ENCODE results near the gene STK40.
A peak's percentile ranks its signal among the peaks of the same experiment; 100 is the strongest.

Gene STK40

DNA sequence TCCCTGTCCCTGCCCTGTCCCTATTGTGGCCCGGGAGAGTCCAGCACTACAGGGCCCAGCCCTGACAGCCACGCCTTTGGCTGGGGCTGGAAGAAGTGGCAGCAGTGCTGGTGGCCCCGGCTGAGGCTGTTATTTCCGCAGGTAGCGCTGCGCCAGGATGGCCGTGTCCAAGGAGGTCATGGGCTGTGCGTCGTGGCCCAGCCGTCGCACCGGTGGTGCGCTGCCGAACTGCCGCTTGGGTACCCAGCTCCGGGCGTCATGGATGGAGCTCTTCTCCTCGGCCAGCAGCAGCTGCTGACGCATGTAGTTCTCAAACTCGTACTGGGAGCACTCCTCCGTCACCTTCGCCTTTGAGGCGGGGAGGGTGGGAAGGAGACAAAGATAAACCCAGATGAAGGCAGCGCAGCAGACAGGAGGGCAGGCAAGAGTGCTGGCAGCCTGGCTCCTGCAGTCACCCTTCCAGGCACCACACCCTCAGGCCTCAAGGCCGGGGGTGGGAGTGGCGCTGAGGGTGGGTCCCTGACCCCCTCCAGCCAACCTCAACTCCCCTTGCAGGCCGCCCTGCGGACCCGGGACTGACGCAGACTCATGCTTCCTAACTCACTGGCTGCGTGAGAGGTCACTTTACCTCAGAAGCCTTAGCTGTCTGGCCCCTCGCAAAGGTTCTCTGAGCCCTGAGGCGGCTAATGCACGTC lies 44.0 kb downstream of the STK40 start:
- no peak for DNase-seq

DNA sequence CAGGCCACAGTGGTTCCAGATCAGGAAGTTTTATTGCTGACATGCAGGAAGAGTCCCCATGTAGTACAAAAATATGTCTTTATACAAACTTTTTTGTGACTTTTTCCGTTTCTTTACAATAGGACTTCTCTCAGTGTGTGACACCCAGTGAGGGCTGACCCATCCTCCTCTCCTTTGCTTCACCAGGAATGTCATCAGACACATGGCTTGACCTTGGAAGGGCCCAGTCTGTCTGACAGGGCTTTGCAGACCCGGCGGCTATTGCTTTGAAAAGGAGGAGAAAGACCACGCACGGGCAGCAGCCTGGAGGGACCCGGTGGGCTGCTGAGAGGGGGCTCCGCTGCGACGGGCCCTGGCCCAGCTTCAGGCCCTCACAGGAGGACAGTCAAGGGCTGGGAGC lies 46.1 kb downstream of the STK40 start:
- no peak for DNase-seq

DNA sequence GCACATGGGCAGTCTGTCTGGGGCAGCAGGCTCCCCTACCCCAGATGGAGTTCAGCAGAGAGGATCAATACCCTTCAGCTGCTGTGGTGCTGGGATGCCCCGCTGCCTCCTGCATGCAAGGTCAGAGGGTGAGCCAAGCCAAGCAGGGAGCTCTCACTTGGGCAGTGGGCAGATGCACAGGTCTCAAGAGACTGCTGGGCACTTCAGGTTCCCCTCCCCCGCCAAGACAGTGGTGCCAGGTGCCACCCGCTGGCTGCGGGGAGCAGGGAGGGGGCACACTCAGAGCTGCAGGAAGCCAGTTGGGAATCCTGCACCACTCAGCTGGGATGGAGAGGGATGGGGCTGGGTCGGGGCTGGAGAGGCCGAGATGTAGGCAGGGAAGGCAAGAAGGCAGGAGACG lies 46.5 kb downstream of the STK40 start:
- DNase-seq = no peak

DNA sequence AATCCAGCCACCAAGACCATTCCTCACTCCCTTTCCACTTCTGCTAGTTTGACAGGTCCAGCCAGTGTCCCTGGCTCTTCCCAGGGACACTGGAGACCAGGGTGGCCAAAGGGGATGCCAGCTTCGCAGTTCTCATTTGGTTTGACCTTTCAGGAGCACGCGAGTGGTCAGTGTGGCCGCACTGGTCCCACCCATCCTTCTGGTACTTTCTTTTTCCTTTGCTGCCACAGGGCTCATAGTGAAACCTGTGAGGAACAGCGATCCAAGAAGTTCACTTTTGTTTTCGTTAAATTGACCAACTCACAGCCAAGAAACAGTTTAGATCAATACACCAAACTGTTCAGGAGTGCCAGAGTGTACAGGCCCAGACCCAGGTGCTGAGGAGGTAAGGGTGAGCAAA lies 47.9 kb downstream of the STK40 start:
- DNase-seq = no peak

DNA sequence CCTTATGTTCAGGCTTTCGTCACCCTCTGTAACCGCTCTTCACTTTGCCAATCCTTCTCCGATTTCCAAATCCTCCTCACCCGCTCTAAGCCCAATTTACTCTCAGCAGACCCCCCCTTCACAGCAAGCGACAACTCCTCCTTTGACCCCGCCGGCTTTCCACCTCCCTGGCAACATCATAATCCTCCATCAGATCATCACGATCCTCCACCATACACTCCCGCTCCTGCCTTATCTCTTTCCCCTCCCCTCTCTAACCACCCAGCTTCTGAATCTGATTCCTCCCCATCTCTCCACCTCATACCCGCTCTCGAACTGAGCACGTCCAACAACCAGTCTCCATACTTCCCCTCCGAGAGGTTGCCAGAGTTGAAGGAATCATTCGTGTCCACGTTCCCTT lies 54.8 kb downstream of the STK40 start:
- no peak for DNase-seq

- no peak for DNase-seq
Measured at GRCh38 chr1:36329817-36330216, 55.9 kb downstream of the STK40 start.

DNA sequence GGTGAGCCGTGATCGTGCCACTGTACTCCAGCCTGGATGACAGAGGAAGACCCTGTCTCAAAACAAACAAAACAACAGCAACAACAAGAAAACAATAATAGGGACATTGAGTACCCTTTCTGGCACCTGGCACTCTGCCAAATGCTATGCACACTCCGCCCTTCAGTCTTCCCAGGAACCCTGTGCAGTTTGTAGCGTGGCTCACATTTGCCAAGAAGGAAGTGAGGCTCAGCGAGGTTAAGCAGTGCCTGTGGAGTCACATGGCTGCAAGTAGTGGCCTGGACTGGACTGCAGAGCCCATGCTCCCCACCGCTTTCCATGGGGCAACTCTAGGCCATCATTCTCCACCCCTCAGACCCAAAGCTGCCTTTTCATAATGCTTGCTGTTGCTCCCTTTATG lies 57.0 kb downstream of the STK40 start:
- no peak for DNase-seq

DNA sequence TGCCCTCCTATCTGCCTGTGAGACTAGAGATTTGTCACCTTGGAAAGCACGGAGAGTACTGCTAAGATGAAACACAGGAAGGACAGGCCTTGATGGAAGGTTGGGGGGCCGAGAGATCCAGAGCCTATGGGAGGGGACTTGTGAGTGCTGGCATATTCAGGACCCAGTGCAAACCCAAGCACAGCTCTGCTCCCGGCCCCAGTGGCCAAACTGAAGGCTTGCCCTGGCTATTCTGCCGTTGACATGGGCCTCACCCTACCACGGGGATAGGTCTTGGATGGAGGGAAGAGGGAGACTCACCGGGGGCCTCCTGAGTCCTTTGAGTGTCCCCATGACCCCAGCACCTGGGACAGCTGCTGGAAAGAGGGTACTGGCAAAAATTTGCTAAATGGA lies 57.6 kb downstream of the STK40 start:
- DNase-seq = no peak

GRCh38 chr1:36327421-36328087 lies 58.2 kb downstream of the STK40 start:
- DNase-seq = no peak

- no peak for DNase-seq
Measured at GRCh38 chr1:36326499-36326898, 59.2 kb downstream of the STK40 start.

DNA sequence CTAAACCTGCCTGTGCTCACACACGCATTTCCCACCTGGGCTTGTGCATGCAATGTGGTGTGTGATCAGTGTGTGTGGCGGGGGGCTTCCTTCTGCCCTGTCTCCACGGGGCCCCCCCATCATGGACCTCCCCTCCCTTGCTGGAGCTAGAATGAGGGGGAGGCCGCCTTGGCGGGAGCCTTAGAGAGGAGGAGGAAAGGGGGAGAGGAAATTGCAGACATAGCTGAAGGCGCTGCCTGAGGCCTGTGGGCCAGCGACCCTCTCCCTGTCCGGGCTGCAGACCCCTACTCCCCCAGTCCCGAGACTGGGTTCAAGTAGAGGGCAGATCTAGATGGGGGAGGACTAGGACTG lies 61.4 kb downstream of the STK40 start:
- DNase-seq = no peak

DNA sequence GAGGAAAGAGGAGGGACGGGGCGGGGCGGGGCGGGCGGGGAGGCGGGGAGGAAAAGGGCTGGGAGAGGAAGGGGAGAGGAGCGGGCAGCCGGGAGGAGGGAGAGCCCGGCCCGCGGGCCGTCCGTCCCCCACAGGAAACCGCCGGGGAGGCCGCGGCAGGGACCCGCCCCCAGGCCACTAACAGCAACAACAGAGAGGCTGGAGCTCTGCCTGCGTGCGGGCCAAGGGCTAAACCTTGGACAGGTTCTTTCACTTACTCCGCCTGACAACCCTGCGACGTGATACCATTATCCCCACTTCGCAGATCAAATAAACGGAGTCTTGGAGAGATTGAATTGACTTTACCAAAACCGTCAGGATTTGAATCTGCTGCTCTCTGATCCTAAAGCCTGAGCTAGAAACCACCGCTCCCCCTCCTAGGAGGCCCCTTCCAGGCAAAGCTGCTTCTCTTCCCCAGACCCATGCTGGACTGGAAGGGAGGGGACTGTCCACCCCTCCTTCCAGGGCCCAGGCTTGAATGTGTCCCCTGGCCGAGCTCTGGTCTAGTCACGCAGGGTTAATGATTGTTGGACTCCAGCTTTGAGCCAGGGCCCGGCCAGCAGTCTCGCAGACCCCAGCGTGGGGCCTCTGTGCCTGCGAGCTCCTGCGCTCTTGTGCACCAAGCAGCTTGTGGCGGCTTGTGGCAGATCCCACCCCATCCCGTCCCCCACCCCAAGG lies 61.9 kb downstream of the STK40 start, which contains the start of gene EVA1B:
Gene EVA1B, minus strand, starts transcription at position 10 of the 717 bp plus-strand sequence. CDS start 608 bp downstream, outside the sequence.
- DNase-seq = peak; percentile 51

DNA sequence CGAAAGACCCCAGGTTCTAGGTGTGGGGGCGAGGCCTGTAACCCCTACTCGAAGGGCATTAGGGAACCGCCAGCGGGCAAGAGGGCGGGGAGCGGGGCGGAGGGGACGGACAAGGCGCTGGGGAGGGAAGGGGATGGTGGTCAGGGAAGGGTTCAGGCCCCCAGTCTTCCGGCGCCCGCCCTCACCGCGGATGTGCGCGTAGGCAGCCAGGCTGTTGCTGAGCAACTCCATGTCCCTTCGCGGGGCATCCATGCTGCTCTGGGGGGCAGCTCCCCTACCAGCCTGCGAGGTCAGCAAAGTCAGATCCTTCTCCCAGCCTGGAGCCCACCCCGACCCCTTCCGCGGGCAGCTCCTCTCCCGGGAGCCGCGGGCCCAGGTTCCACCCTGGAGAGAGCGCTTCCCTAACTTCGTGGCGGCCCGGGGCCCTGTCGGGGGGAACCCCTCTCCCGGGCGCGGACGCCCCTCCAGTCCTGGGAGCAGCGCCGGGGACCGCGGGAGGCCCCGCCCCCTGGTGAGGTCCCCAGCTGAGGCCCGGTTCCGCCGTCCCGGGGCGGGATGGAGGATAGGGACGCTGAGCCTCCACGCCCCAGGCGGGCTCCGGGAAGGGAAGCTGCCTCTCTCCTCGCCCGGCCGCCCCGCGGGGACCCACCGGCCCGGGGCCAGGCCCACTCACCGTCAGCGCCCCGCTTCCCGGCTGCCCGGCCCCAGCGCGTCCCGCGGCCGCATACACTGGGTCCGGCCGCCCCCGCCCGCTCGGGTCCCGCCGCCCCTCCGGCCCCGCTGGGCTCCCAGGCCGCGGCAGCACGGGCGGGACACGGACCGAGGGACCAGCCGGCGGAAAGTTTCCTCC lies 62.7 kb downstream of the STK40 start:
- peak; percentile 43 for DNase-seq

GRCh38 chr1:36322041-36322785 lies 63.5 kb downstream of the STK40 start:
- DNase-seq = no peak

DNA sequence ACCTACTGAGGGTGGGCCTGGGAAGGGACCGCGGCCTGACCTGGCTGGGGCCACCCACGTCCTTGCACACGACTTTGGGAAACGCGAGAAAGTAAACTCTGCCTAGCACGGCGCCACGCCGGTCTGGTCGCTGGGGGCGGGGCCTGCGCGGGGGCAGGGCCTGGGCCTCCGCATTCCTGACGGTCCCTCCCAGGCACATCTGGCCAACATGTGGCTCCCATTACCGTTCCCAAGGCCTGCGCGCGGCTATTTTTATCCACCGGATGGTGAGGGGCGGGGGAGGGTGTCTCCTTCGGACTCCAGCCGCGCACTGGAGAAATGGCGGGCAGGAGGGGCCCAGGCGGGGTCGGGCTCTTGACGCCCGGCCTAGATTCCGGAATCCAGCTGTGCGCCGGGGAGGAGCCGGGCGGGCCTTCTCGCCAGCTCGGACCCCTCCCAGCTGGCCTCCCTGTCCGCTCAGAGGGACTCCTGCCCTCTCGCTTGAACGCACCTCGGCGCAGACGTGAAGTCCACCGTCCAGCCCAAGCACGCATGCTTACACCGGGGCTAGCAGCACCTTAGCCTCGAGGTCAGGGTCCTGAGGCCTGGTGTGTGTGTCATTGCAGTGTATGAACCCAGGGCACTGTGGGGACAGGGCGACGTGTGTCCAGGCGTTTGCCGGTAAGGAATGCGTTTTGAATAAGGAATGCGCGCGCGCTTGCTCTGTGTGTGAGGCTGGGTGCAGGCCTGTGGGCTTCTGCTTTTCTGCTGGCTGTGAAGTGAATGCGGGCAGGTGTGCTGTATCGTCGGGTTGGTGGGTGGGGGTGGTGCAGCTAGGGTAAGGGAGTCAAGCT lies 64.4 kb downstream of the STK40 start:
- peak; percentile 42 for DNase-seq

GRCh38 chr1:36320767-36321118 lies 65.0 kb downstream of the STK40 start:
- no peak for DNase-seq

DNA sequence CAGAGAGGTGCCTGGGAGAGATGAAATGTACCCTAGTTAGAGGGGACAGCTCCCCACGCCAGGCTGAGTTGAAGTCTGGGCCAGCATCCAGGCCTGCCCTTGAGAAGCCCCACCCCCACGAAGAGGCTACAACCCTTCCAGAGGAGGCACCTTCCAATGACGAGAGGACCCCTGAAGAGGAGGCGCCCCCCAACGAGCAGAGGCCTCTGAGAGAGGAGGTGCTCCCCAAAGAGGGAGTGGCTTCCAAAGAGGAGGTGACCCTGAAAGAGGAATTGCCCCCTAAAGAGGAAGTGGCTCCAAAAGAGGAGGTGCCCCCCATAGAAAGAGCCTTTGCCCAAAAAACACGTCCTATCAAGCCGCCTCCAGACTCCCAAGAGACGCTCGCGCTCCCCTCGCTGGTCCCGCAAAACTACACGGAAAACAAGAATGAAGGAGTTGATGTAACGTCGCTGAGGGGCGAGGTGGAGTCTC lies 65.4 kb downstream of the STK40 start:
- no peak for DNase-seq

GRCh38 chr1:36309397-36309796 lies 76.3 kb downstream of the STK40 start:
- DNase-seq = no peak

- DNase-seq = no peak
Measured at GRCh38 chr1:36307601-36308330, 78.0 kb downstream of the STK40 start.

DNA sequence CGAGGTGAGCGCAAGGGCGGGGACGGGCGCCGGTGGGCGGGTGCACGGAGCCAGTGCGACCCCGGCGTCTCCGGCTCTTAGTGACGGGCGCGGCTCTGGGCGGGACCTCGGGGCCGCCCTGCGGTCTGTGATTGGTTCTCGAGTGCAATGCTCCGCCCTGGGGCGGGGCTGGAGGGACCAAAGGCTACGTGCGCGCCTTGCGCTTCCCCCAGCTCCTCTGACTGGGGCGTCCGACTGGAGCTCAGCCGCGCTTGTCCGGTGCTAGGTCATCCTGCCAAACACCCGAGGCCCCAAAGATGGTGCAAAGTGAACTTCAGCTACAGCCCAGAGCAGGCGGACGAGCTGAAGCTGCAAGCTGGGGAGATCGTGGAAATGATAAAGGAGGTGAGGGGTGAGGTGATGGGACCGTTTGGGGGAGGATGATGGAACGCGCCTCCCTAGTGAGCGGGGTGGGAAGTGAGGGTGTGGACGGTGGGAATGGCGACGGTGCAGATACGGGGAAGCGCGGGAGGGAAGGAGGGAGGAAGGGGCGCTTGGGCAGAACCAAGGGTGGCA lies 78.7 kb downstream of the STK40 start:
- DNase-seq = peak; percentile 93

Measured in activated naive CD4-positive, alpha-beta T cell treated with Interleukin-2 at 50 U/mL for 16 hours (primary cell).